ENCODE measurements around the gene FLVCR2. TPM values are rescaled to one million over a fixed set of nuclear protein-coding genes. Genes with fewer than 3 reads are reported as not detected.

FLVCR2 gene
- total and polyA plus RNA-seq, 2 of the 13 experiments (the other 11 are each of a cell fraction or from before 2014, with no cell fraction given), result 9.9 to 10.5 TPM

DNA sequence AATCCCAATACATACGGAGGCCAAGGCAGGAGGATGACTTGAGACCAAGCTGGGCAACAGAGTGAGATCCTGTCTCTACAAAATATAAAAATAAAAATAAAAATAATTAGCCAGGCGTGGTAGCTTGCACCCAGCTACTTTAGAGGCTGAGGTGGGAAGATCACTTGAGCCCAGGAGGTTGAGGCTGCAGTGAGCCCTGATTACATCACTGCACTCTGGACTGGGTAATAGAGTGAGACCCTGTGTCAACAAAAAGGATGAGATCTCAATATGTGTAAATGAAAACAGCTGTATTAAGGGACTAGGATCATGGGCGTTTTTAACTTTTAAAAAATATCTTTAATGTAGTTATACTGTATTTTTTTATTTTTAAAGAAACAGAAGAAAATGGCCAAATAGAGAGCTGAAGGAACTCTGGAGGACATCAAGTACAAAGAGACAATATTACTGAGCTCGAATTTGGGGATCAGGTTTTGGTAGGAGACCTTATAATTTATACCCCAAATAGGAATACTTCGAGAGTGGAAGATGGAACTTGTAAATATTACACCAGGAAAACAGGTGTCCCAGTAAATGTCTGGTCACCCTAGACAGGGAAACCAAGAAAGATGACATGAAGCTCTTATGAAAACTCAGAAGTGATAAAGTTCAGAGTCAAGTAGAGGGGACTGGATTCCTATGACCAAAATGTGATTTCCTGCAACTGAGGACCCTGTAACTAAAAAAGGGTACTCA, 43.1 kb upstream of the FLVCR2 start (continued):
- TF ChIP-seq, protein P1, sequence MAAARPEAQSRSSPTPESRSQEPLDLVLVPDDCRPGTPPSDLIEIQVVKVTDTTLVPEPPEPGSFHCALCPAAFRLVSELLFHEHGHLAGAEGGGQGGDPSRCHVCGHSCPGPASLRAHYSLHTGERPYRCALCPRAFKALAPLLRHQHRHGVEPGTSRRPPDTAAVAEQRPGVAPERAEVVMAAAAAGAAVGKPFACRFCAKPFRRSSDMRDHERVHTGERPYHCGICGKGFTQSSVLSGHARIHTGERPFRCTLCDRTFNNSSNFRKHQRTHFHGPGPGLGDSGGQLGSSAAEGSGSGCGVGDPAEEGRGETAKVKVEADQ (CRISPR knock-in tag; IDR thresholded peaks at IDR 0.05; ENCODE audit: borderline replicate concordance), result no peak
- TF ChIP-seq, protein P2, sequence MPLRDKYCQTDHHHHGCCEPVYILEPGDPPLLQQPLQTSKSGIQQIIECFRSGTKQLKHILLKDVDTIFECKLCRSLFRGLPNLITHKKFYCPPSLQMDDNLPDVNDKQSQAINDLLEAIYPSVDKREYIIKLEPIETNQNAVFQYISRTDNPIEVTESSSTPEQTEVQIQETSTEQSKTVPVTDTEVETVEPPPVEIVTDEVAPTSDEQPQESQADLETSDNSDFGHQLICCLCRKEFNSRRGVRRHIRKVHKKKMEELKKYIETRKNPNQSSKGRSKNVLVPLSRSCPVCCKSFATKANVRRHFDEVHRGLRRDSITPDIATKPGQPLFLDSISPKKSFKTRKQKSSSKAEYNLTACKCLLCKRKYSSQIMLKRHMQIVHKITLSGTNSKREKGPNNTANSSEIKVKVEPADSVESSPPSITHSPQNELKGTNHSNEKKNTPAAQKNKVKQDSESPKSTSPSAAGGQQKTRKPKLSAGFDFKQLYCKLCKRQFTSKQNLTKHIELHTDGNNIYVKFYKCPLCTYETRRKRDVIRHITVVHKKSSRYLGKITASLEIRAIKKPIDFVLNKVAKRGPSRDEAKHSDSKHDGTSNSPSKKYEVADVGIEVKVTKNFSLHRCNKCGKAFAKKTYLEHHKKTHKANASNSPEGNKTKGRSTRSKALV (CRISPR knock-in tag; IDR thresholded peaks at IDR 0.05), result 0 out of 2 replicates have a peak, but pooled peaks have one; percentile 7
- TF ChIP-seq, protein P3, sequence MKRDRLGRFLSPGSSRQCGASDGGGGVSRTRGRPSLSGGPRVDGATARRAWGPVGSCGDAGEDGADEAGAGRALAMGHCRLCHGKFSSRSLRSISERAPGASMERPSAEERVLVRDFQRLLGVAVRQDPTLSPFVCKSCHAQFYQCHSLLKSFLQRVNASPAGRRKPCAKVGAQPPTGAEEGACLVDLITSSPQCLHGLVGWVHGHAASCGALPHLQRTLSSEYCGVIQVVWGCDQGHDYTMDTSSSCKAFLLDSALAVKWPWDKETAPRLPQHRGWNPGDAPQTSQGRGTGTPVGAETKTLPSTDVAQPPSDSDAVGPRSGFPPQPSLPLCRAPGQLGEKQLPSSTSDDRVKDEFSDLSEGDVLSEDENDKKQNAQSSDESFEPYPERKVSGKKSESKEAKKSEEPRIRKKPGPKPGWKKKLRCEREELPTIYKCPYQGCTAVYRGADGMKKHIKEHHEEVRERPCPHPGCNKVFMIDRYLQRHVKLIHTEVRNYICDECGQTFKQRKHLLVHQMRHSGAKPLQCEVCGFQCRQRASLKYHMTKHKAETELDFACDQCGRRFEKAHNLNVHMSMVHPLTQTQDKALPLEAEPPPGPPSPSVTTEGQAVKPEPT (CRISPR knock-in tag; IDR thresholded peaks at IDR 0.05; ENCODE audit: low read depth), result no peak
- TF ChIP-seq, protein P4, sequence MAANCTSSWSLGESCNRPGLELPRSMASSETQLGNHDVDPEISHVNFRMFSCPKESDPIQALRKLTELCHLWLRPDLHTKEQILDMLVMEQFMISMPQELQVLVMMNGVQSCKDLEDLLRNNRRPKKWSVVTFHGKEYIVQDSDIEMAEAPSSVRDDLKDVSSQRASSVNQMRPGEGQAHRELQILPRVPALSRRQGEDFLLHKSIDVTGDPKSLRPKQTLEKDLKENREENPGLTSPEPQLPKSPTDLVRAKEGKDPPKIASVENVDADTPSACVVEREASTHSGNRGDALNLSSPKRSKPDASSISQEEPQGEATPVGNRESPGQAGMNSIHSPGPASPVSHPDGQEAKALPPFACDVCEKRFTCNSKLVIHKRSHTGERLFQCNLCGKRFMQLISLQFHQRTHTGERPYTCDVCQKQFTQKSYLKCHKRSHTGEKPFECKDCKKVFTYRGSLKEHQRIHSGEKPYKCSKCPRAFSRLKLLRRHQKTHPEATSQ (CRISPR knock-in tag; IDR thresholded peaks at IDR 0.05; ENCODE audit: borderline replicate concordance), result no peak
- TF ChIP-seq, protein P5, sequence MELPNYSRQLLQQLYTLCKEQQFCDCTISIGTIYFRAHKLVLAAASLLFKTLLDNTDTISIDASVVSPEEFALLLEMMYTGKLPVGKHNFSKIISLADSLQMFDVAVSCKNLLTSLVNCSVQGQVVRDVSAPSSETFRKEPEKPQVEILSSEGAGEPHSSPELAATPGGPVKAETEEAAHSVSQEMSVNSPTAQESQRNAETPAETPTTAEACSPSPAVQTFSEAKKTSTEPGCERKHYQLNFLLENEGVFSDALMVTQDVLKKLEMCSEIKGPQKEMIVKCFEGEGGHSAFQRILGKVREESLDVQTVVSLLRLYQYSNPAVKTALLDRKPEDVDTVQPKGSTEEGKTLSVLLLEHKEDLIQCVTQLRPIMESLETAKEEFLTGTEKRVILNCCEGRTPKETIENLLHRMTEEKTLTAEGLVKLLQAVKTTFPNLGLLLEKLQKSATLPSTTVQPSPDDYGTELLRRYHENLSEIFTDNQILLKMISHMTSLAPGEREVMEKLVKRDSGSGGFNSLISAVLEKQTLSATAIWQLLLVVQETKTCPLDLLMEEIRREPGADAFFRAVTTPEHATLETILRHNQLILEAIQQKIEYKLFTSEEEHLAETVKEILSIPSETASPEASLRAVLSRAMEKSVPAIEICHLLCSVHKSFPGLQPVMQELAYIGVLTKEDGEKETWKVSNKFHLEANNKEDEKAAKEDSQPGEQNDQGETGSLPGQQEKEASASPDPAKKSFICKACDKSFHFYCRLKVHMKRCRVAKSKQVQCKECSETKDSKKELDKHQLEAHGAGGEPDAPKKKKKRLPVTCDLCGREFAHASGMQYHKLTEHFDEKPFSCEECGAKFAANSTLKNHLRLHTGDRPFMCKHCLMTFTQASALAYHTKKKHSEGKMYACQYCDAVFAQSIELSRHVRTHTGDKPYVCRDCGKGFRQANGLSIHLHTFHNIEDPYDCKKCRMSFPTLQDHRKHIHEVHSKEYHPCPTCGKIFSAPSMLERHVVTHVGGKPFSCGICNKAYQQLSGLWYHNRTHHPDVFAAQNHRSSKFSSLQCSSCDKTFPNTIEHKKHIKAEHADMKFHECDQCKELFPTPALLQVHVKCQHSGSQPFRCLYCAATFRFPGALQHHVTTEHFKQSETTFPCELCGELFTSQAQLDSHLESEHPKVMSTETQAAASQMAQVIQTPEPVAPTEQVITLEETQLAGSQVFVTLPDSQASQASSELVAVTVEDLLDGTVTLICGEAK (IDR thresholded peaks at IDR 0.05), result no peak
- TF ChIP-seq, protein P5 (CRISPR knock-in tag; IDR thresholded peaks at IDR 0.05), result no peak

Data from HepG2 (cell line).